H9 (cell line): ENCODE results near the gene TPD52L2. TPM values are rescaled to one million over a fixed set of nuclear protein-coding genes. Genes with fewer than 3 reads are reported as not detected.

ENCODE experiments used
- DNase-seq: peaks from one replicate; pipeline ENCODE4 v3.0.0-alpha.2; 2017
- H2AFZ ChIP-seq: one replicate; pipeline ENCODE4 v1.6.1; 2013; ENCODE audit warnings: mild to moderate bottlenecking, low read length, control low read depth, moderate library complexity
- H2AK5ac ChIP-seq: 2 replicates; pipeline ENCODE4 v1.6.1; 2013; ENCODE audit warnings: low read length, control low read depth, mixed read lengths; ENCODE audit not compliant: insufficient read length
- H2BK120ac ChIP-seq: one replicate; pipeline ENCODE4 v1.6.1; 2013; ENCODE audit warnings: low read depth, mild to moderate bottlenecking, low read length, control low read depth, inconsistent platforms; ENCODE audit not compliant: poor library complexity, severe bottlenecking
- H2BK12ac ChIP-seq: 2 replicates; pipeline ENCODE4 v1.6.1; 2013; ENCODE audit warnings: low read length, control low read depth, mixed read lengths, low read depth; ENCODE audit not compliant: insufficient read length
- H2BK15ac ChIP-seq: 2 replicates; pipeline ENCODE4 v1.6.1; 2013; ENCODE audit warnings: low read depth, low read length, control low read depth
- H2BK20ac ChIP-seq: one replicate; pipeline ENCODE4 v1.6.1; 2013; ENCODE audit warnings: low read depth, mild to moderate bottlenecking, low read length, control low read depth, inconsistent platforms; ENCODE audit not compliant: poor library complexity, severe bottlenecking
- H2BK5ac ChIP-seq: 2 replicates; pipeline ENCODE4 v1.6.1; 2013; ENCODE audit warnings: low read length, control low read depth, mixed read lengths; ENCODE audit not compliant: insufficient read length
- H3K14ac ChIP-seq: 2 replicates; pipeline ENCODE4 v1.6.1; 2013; ENCODE audit warnings: low read length, control low read depth; ENCODE audit not compliant: insufficient read depth
- H3K18ac ChIP-seq: 2 replicates; pipeline ENCODE4 v1.6.1; 2013; ENCODE audit warnings: low read depth, mild to moderate bottlenecking, mixed read lengths, low read length, control low read depth; ENCODE audit not compliant: insufficient read length
- H3K23ac ChIP-seq: 2 replicates; pipeline ENCODE4 v1.6.1; 2013; ENCODE audit warnings: low read length, control low read depth, mixed read lengths, low read depth; ENCODE audit not compliant: insufficient read length
- H3K23me2 ChIP-seq: 2 replicates; pipeline ENCODE4 v1.6.1; 2013; ENCODE audit warnings: low read depth, mild to moderate bottlenecking, mixed read lengths, low read length, control low read depth; ENCODE audit not compliant: insufficient read length, poor library complexity, severe bottlenecking
- H3K27ac ChIP-seq: 2 replicates; pipeline ENCODE4 v1.5.1; 2013; ENCODE audit warnings: low read length, control low read depth, mixed read lengths, low read depth; ENCODE audit not compliant: insufficient read length
- H3K27me3 ChIP-seq: 2 replicates; pipeline ENCODE4 v1.6.1; 2013; ENCODE audit warnings: low read length, control low read depth, inconsistent platforms; ENCODE audit not compliant: insufficient read depth
- H3K4ac ChIP-seq: 2 replicates; pipeline ENCODE4 v1.6.1; 2013; ENCODE audit warnings: low read depth, mild to moderate bottlenecking, control low read depth, inconsistent platforms, low read length, moderate library complexity
- H3K4me1 ChIP-seq: 2 replicates; pipeline ENCODE4 v1.6.1; 2013; ENCODE audit warnings: low read length, control low read depth, inconsistent platforms; ENCODE audit not compliant: insufficient read depth
- H3K4me2 ChIP-seq: 2 replicates; pipeline ENCODE4 v1.6.1; 2013; ENCODE audit warnings: low read length, control low read depth, mixed read lengths; ENCODE audit not compliant: insufficient read length, insufficient read depth
- H3K56ac ChIP-seq: 2 replicates; pipeline ENCODE4 v1.6.1; 2013; ENCODE audit warnings: low read depth, mild to moderate bottlenecking, mixed read lengths, low read length, control low read depth; ENCODE audit not compliant: insufficient read length
- H3K79me1 ChIP-seq: 2 replicates; pipeline ENCODE4 v1.6.1; 2013; ENCODE audit warnings: low read depth, mild to moderate bottlenecking, moderate library complexity, low read length, control low read depth, inconsistent platforms; ENCODE audit not compliant: insufficient read depth, poor library complexity, severe bottlenecking
- H3K79me2 ChIP-seq: 2 replicates; pipeline ENCODE4 v1.6.1; 2013; ENCODE audit warnings: low read length, control low read depth, inconsistent platforms; ENCODE audit not compliant: insufficient read depth
- H3K9ac ChIP-seq: 2 replicates; pipeline ENCODE4 v1.6.1; 2013; ENCODE audit warnings: low read length, control low read depth, mixed read lengths; ENCODE audit not compliant: insufficient read length; ENCODE audit errors: extremely low read depth
- H3K9me3 ChIP-seq: one replicate; pipeline ENCODE4 v1.6.1; 2013; ENCODE audit warnings: low read depth, low read length, inconsistent platforms; ENCODE audit not compliant: control insufficient read depth
- H3T11ph ChIP-seq: one replicate; pipeline ENCODE4 v1.6.1; 2013; ENCODE audit warnings: mild to moderate bottlenecking, low read length, control low read depth, inconsistent platforms
- H4K20me1 ChIP-seq: one replicate; pipeline ENCODE4 v1.6.1; 2013; ENCODE audit not compliant: control insufficient read depth, insufficient read length, insufficient read depth
- H4K5ac ChIP-seq: 2 replicates; pipeline ENCODE4 v1.6.1; 2013; ENCODE audit warnings: low read depth, mild to moderate bottlenecking, mixed read lengths, low read length, control low read depth; ENCODE audit not compliant: insufficient read length
- H4K8ac ChIP-seq: replicated peaks from 2 replicates; pipeline ENCODE4 v1.6.1; 2013; ENCODE audit warnings: low read length, control low read depth, mixed read lengths, low read depth; ENCODE audit not compliant: insufficient read length
- H4K91ac ChIP-seq: 2 replicates; pipeline ENCODE4 v1.6.1; 2013; ENCODE audit warnings: low read depth, mild to moderate bottlenecking, moderate library complexity, mixed read lengths, low read length, control low read depth; ENCODE audit not compliant: insufficient read length
- H3K27ac Mint-ChIP-seq, 3 experiments: 2 replicates in 2 of 3; 3 replicates in 1 of 3; pipeline ENCODE4 v1.8.0; 2020 to 2021; ENCODE audit warnings: mixed read lengths in 3 of 3, mild to moderate bottlenecking in 1 of 3, moderate library complexity in 1 of 3
- H3K27me3 Mint-ChIP-seq: 2 replicates; pipeline ENCODE4 v1.8.0; 2021; ENCODE audit warnings: low read depth, mild to moderate bottlenecking, moderate library complexity, mixed read lengths
- H3K36me3 Mint-ChIP-seq, 3 experiments: 2 replicates in 2 of 3; 3 replicates in 1 of 3; pipeline ENCODE4 v1.8.0; 2020 to 2021; ENCODE audit warnings: low read depth in 3 of 3, mixed read lengths in 3 of 3; ENCODE audit not compliant: insufficient read depth in 1 of 3
- H3K4me1 Mint-ChIP-seq, 2 experiments: 2 replicates each; pipeline ENCODE4 v1.8.0; 2020; ENCODE audit warnings: mixed read lengths in 2 of 2
- H3K4me3 Mint-ChIP-seq, 2 experiments: 2 replicates in 1 of 2; 3 replicates in 1 of 2; pipeline ENCODE4 v1.8.0; 2020 to 2021; ENCODE audit warnings: mild to moderate bottlenecking in 2 of 2, mixed read lengths in 2 of 2, moderate library complexity in 1 of 2
- H3K9me3 Mint-ChIP-seq, 2 experiments: 2 replicates in 1 of 2; 3 replicates in 1 of 2; pipeline ENCODE4 v1.8.0; 2020; ENCODE audit warnings: mild to moderate bottlenecking in 2 of 2, mixed read lengths in 2 of 2, moderate library complexity in 1 of 2
- WGBS: extraction: QIAGEN DNeasy Blood & Tissue Kit; methylation state at CpG from one replicate; pipeline ENCODE4 v1.1.7; 2013; ENCODE audit warnings: missing lambda C conversion rate, low lambda C conversion rate, mixed read lengths; ENCODE audit not compliant: insufficient read length; ENCODE audit errors: extremely low coverage; 5-methylcytosine and 5-hydroxymethylcytosine counted together
- total RNA-seq: library from RNA; stranded (reverse); gene quantifications from 2 replicates; pipeline ENCODE4 v1.2.1, GENCODE V29; 2021
- TF ChIP-seq, protein P1 (sequence below): fragments of 200-600 bp; sonication (generic); conservative IDR thresholded peaks from 3 replicates; pipeline ENCODE4 v1.8.0; 2021; ENCODE audit warnings: antibody characterized with exemption, mild to moderate bottlenecking

TPD52L2 gene
- total RNA-seq, 1 experiment from 2014 or later = 94.1 TPM

GRCh38 chr20:63934271-63935068 is 69.4 kb downstream of the TPD52L2 start:
- Histone ChIP-seq H3K9me3 (no peaks in the 10 kb centered on the region), H3K56ac (no peak overlapping the region), H3K79me2 (0 out of 2 replicates have a peak, but pooled peaks cover 4% of the 10 kb centered on the region), H2BK120ac (no peak overlapping the region), H3K23ac (no peak overlapping the region), H3K4ac (no peak overlapping the region), H3K18ac (no peak overlapping the region), H4K5ac (no peak overlapping the region), H3K4me1 (no peaks in the 10 kb centered on the region), H3K23me2 (peaks cover 6% of the 10 kb centered on the region), H3K27ac (no peak overlapping the region), H2BK20ac (no peak overlapping the region), H2AFZ (no peak overlapping the region), H2AK5ac (no peak overlapping the region), H3K9ac (no peak overlapping the region), H3K79me1 (no peaks in the 10 kb centered on the region), H3K14ac (no peak overlapping the region), H2BK5ac (no peak overlapping the region), H4K91ac (no peak overlapping the region), H2BK15ac (no peak overlapping the region), H4K20me1 (no peaks in the 10 kb centered on the region), H3T11ph (no peak overlapping the region), H2BK12ac (no peak overlapping the region), H4K8ac (no peak overlapping the region), H3K27me3 (no peaks in the 10 kb centered on the region), H3K4me2 (no peak overlapping the region)
- peak overlapping the region in 2 of 3 experiments; percentile 52 to 80; a peak in 3 of 7 replicates for H3K27ac Mint-ChIP-seq
- no peak overlapping the region for H3K4me3 Mint-ChIP-seq
- no peak for DNase-seq
- WGBS = no CpG with 5 or more reads among the region's 37 CpGs
- H3K27me3 Mint-ChIP-seq = no peaks in the 10 kb centered on the region
- peaks cover 22 to 52% (median 51%) of the 10 kb centered on the region in 3 experiments for H3K36me3 Mint-ChIP-seq
- no peaks in the 10 kb centered on the region for H3K9me3 Mint-ChIP-seq
- no peaks in the 10 kb centered on the region for H3K4me1 Mint-ChIP-seq
- TF ChIP-seq, protein P1, sequence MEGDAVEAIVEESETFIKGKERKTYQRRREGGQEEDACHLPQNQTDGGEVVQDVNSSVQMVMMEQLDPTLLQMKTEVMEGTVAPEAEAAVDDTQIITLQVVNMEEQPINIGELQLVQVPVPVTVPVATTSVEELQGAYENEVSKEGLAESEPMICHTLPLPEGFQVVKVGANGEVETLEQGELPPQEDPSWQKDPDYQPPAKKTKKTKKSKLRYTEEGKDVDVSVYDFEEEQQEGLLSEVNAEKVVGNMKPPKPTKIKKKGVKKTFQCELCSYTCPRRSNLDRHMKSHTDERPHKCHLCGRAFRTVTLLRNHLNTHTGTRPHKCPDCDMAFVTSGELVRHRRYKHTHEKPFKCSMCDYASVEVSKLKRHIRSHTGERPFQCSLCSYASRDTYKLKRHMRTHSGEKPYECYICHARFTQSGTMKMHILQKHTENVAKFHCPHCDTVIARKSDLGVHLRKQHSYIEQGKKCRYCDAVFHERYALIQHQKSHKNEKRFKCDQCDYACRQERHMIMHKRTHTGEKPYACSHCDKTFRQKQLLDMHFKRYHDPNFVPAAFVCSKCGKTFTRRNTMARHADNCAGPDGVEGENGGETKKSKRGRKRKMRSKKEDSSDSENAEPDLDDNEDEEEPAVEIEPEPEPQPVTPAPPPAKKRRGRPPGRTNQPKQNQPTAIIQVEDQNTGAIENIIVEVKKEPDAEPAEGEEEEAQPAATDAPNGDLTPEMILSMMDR = peak; percentile 78
